ENCODE results near the gene CANT1.
A peak's percentile ranks its signal among the peaks of the same experiment; 100 is the strongest.

The CANT1 gene

GRCh38 chr17:79019261-79019631, 9.7 kb upstream of the CANT1 start:
- Histone ChIP-seq H3K9me3 (ENCODE audit: severe bottlenecking) (peaks cover 10% of the 10 kb centered on the region), H3K27ac (ENCODE audit: poor library complexity, severe bottlenecking) (no peak overlapping the region), H3K36me3 (ENCODE audit: low read depth) (no peaks in the 10 kb centered on the region), H3K4me1 (ENCODE audit: insufficient read depth, poor library complexity, severe bottlenecking) (peaks cover 23% of the 10 kb centered on the region), H3K27me3 (ENCODE audit: insufficient read depth, poor library complexity, severe bottlenecking) (no peaks in the 10 kb centered on the region), H3K4me3 (ENCODE audit: severe bottlenecking) (no peak overlapping the region)
- DNase-seq (ENCODE audit: low spot score) = no peak
- no peak for TF ChIP-seq CTCF (IDR thresholded peaks at IDR 0.05; ENCODE audit: poor library complexity, severe bottlenecking)
- no peak for ATAC-seq (ENCODE audit: low read depth)

DNA sequence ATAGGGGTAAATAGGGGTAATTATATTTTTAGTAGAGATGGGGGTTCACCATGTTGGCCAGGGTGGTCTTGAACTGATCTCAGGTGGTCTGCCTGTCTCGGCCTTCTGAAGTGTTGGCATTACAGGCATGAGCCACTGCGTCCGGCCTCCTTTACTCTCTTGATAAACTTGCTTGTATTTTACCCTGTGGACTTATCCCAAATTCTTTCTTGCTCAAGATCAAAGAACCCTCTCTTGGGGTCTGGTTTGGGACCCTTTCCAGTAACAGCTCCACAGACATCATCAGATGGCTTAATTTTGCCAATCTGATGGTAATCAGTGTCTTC, 8.8 kb upstream of the CANT1 start:
- ATAC-seq (ENCODE audit: low read depth) (no peak), DNase-seq (ENCODE audit: low spot score) (peak; percentile 38)
- Histone ChIP-seq H3K27ac (ENCODE audit: poor library complexity, severe bottlenecking) (no peak overlapping the region), H3K36me3 (ENCODE audit: low read depth) (no peaks in the 10 kb centered on the region), H3K9me3 (ENCODE audit: severe bottlenecking) (peaks cover 15% of the 10 kb centered on the region), H3K4me3 (ENCODE audit: severe bottlenecking) (no peak overlapping the region), H3K27me3 (ENCODE audit: insufficient read depth, poor library complexity, severe bottlenecking) (no peaks in the 10 kb centered on the region), H3K4me1 (ENCODE audit: insufficient read depth, poor library complexity, severe bottlenecking) (peaks cover 23% of the 10 kb centered on the region)
- TF ChIP-seq CTCF (IDR thresholded peaks at IDR 0.05; ENCODE audit: poor library complexity, severe bottlenecking) = no peak

DNA sequence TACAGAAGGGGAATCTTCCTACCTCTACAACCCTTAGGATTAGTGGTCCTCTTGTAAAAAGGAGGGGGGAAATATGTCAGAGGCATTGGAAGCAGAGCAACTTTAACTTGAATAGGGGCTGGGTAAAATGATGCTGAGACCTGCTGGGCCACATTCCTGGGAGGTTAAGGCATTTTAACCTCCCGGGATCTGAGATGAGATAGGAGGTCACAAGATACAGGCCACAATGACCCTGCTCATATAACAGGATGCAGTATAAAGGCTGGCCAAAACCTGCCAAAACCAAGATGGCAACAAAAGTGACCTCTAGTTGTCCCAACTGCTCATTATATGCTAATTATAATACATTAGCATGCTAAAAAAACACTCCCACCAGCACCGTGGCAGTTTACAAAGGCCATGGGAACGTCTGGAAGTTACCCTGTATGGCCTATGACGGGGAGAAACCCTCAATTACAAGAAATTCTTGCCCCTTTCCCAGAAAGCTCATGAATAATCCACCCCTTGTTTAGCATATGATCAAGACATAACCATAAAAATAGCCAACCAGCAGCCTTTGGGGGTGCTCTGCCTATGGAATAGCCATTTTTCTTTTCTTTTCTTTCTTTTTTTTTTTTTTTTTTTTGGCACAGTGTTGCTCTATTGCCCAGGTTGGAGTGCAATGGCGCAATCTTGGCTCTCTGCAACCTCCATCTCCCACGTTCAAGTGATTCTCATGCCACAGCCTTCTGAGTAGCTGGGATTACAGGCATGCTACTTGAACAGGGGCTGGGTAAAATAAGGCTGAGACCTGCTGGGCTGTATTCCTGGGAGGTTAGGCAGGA, 8.2 kb upstream of the CANT1 start:
- no peak for DNase-seq (ENCODE audit: low spot score)

DNA sequence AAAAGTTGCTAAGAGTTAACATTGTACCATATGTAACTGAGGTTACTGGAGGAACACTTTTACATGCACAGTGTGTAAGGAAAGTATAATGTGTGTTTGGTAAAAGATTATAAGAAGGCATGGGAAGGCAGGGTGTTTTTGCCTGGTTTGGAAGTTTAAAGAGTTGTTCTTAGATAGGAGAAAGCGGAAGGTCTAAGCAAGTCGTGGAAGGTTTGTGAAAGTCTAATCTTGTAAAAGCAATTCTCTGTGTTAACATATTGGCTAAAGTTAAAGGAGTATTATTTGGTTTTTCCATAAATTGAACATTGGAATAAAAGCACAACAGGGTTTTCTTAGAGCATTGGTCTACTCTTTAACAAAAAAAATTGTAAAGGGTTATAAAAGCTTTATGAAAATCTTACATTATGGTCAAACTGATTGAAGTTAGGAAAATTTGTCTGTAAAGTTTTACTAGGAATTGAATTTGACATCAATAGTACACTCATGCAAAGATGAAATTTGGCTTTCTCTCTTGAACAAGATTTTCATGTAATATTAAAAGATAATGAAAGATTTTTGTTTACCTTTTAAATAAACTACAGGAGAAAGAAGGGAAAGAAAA, 4.7 kb upstream of the CANT1 start:
- Histone ChIP-seq H3K36me3 (ENCODE audit: low read depth) (no peaks in the 10 kb centered on the region), H3K9me3 (ENCODE audit: severe bottlenecking) (peaks cover 15% of the 10 kb centered on the region), H3K4me1 (ENCODE audit: insufficient read depth, poor library complexity, severe bottlenecking) (peaks cover 31% of the 10 kb centered on the region), H3K27me3 (ENCODE audit: insufficient read depth, poor library complexity, severe bottlenecking) (no peaks in the 10 kb centered on the region), H3K4me3 (ENCODE audit: severe bottlenecking) (no peak overlapping the region), H3K27ac (ENCODE audit: poor library complexity, severe bottlenecking) (no peak overlapping the region)
- no peak for ATAC-seq (ENCODE audit: low read depth)
- TF ChIP-seq CTCF (IDR thresholded peaks at IDR 0.05; ENCODE audit: poor library complexity, severe bottlenecking) = no peak
- DNase-seq (ENCODE audit: low spot score) = no peak

More for the DNA sequence above, 8.2 kb upstream of the CANT1 start:
- no peak overlapping the region for H3K27ac ChIP-seq (ENCODE audit: poor library complexity, severe bottlenecking)
- H3K36me3 ChIP-seq (ENCODE audit: low read depth) = no peaks in the 10 kb centered on the region
- H3K27me3 ChIP-seq (ENCODE audit: insufficient read depth, poor library complexity, severe bottlenecking) = no peaks in the 10 kb centered on the region
- ATAC-seq (ENCODE audit: low read depth) = no peak
- H3K9me3 ChIP-seq (ENCODE audit: severe bottlenecking) = peaks cover 15% of the 10 kb centered on the region
- peaks cover 23% of the 10 kb centered on the region for H3K4me1 ChIP-seq (ENCODE audit: insufficient read depth, poor library complexity, severe bottlenecking)
- TF ChIP-seq CTCF (IDR thresholded peaks at IDR 0.05; ENCODE audit: poor library complexity, severe bottlenecking) = no peak
- H3K4me3 ChIP-seq (ENCODE audit: severe bottlenecking) = no peak overlapping the region
